Measurements from ENCODE around the gene SHTN1. TPM values are rescaled to one million over a fixed set of nuclear protein-coding genes. Genes with fewer than 3 reads are reported as not detected.

The SHTN1 gene
- total and polyA plus RNA-seq, 2 donors (not counting 1 experiment from before 2014, with no cell fraction given), result 0.06 to 0.34 TPM

DNA sequence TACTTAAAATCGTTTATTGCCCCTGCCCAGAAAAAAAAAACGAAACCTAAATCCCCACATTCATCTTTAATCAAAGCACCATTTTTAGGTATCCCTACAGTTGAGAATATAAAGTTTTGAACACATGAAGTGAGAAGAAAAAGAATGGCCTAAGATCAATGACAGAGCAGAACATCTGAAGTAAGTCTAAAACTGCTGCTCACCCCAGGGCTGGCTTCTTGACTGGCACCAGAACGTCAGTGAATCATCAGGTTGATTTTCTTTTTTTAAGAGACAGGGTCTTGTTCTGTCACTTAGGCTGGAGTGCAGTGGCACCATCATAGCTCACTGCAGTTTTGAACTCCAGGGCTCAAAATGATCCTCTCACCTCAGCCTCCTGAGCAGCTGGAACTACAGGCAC lies 24.9 kb downstream of the SHTN1 start:
- no peak overlapping the region for H3K4me2 ChIP-seq (replicated peaks; ENCODE audit: low read depth, low read length, poor library complexity, severe bottlenecking)
- H3K36me3 ChIP-seq (replicated peaks in 1 of 2; ENCODE audit: control extremely low read depth in 1 of 2, control insufficient read depth in 1 of 2, extremely low read depth in 1 of 2, insufficient read depth in 2 of 2, low read length in 1 of 2), result no peaks in the 10 kb centered on the region
- H3K9me3 Mint-ChIP-seq (ENCODE audit: insufficient read depth), result no peaks in the 10 kb centered on the region
- no CpG with 5 or more reads among the region's 3 CpGs for WGBS (ENCODE audit: insufficient coverage)
- H3K27ac ChIP-seq (ENCODE audit: low read length in 2 of 2), result no peak overlapping the region
- no peak overlapping the region for H3K9ac ChIP-seq (ENCODE audit: low read length)
- no peaks in the 10 kb centered on the region for H3K9me3 ChIP-seq (ENCODE audit: control extremely low read depth in 1 of 3, control insufficient read depth in 2 of 3, insufficient read depth in 1 of 3, low read length in 2 of 3)
- ChIA-PET CTCF (no interaction called here), POLR2A (no interaction called here)
- ATAC-seq (ENCODE audit: low read depth) (no peak), DNase-seq (no peak)
- no peaks in the 10 kb centered on the region for H3K27me3 ChIP-seq (replicated peaks in 1 of 4; ENCODE audit: control extremely low read depth in 1 of 4, control insufficient read depth in 3 of 4, insufficient read depth in 4 of 4, low read length in 3 of 4)
- no peaks in the 10 kb centered on the region for H3K4me1 Mint-ChIP-seq
- no peaks in the 10 kb centered on the region for H3K79me2 ChIP-seq (ENCODE audit: control insufficient read depth, insufficient read depth, low read length)
- peaks cover 5% of the 10 kb centered on the region for H3K27me3 Mint-ChIP-seq
- H3K4me3 ChIP-seq (ENCODE audit: control extremely low read depth in 1 of 5, extremely low read depth in 1 of 5, insufficient read depth in 1 of 5, low read depth in 2 of 5, low read length in 4 of 5), result no peak overlapping the region
- intact Hi-C loops (cut with micrococcal nuclease), result no loop called here
- H2AFZ ChIP-seq (ENCODE audit: insufficient read depth, low read depth, low read length, poor library complexity, severe bottlenecking), result no peak overlapping the region
- no peaks in the 10 kb centered on the region for H4K20me1 ChIP-seq (ENCODE audit: control insufficient read depth, insufficient read depth, low read length, poor library complexity, severe bottlenecking)
- H3K4me3 Mint-ChIP-seq, result no peak overlapping the region
- TF ChIP-seq EZH2 (IDR thresholded peaks at IDR 0.05; ENCODE audit: borderline replicate concordance, insufficient read depth, low read depth, low read length, poor library complexity, severe bottlenecking) (no peak), CTCF (IDR thresholded peaks at IDR 0.05) (no peak)
- no peaks in the 10 kb centered on the region for H3K4me1 ChIP-seq (ENCODE audit: control insufficient read depth in 2 of 2, insufficient read depth in 2 of 2, low read length in 2 of 2)
- no peak overlapping the region for H3K27ac Mint-ChIP-seq

GRCh38 chr10:116978901-116979300 lies 26.1 kb downstream of the SHTN1 start:
- ChIA-PET POLR2A (no interaction called here), CTCF (no interaction called here)
- Histone ChIP-seq H3K9ac (ENCODE audit: low read length) (no peak overlapping the region), H3K79me2 (ENCODE audit: control insufficient read depth, insufficient read depth, low read length) (no peaks in the 10 kb centered on the region), H3K27me3 (replicated peaks in 1 of 4; ENCODE audit: control extremely low read depth in 1 of 4, control insufficient read depth in 3 of 4, insufficient read depth in 4 of 4, low read length in 3 of 4) (no peaks in the 10 kb centered on the region), H3K4me3 (ENCODE audit: control extremely low read depth in 1 of 5, extremely low read depth in 1 of 5, insufficient read depth in 1 of 5, low read depth in 2 of 5, low read length in 4 of 5) (no peak overlapping the region), H3K9me3 (ENCODE audit: control extremely low read depth in 1 of 3, control insufficient read depth in 2 of 3, insufficient read depth in 1 of 3, low read length in 2 of 3) (no peaks in the 10 kb centered on the region), H2AFZ (ENCODE audit: insufficient read depth, low read depth, low read length, poor library complexity, severe bottlenecking) (no peak overlapping the region), H3K4me2 (replicated peaks; ENCODE audit: low read depth, low read length, poor library complexity, severe bottlenecking) (no peak overlapping the region), H3K27ac (ENCODE audit: low read length in 2 of 2) (no peak overlapping the region), H4K20me1 (ENCODE audit: control insufficient read depth, insufficient read depth, low read length, poor library complexity, severe bottlenecking) (no peaks in the 10 kb centered on the region), H3K36me3 (replicated peaks in 1 of 2; ENCODE audit: control extremely low read depth in 1 of 2, control insufficient read depth in 1 of 2, extremely low read depth in 1 of 2, insufficient read depth in 2 of 2, low read length in 1 of 2) (no peaks in the 10 kb centered on the region), H3K4me1 (ENCODE audit: control insufficient read depth in 2 of 2, insufficient read depth in 2 of 2, low read length in 2 of 2) (no peaks in the 10 kb centered on the region)
- H3K27me3 Mint-ChIP-seq, result peaks cover 5% of the 10 kb centered on the region
- ATAC-seq (ENCODE audit: low read depth) (no peak), DNase-seq (no peak)
- no peaks in the 10 kb centered on the region for H3K4me1 Mint-ChIP-seq
- H3K4me3 Mint-ChIP-seq, result no peak overlapping the region
- WGBS (ENCODE audit: insufficient coverage), result 57% methylated on average over 1 of the region's 2 CpGs
- no peak for TF ChIP-seq EZH2 (IDR thresholded peaks at IDR 0.05; ENCODE audit: borderline replicate concordance, insufficient read depth, low read depth, low read length, poor library complexity, severe bottlenecking)
- TF ChIP-seq CTCF (IDR thresholded peaks at IDR 0.05), result no peak
- H3K9me3 Mint-ChIP-seq (ENCODE audit: insufficient read depth), result no peaks in the 10 kb centered on the region
- H3K27ac Mint-ChIP-seq, result no peak overlapping the region
- intact Hi-C loops (cut with micrococcal nuclease), result no loop called here

Data from B cell (primary cell).